ENCODE measurements around the gene SPECC1L.

GRCh38 chr22:24392218-24392931 is 121.7 kb downstream of the SPECC1L start:
- TF ChIP-seq CTCF (IDR thresholded peaks at IDR 0.05) (no peak), POLR2A (IDR thresholded peaks at IDR 0.05) (no peak)

Data from body of pancreas (tissue), 4 donors.